Activated CD8-positive, alpha-beta T cell treated with anti-CD3 and anti-CD28 coated beads for 36 hours (primary cell): ENCODE measurements around the gene PRDM16. TPM values are rescaled to one million over a fixed set of nuclear protein-coding genes. Genes with fewer than 3 reads are reported as not detected.

ENCODE experiments used
- ATAC-seq: fragments of 200-7000 bp; cut with Tn5 transposase; one replicate; pipeline ENCODE4 v1.10.0; 2021; ENCODE audit warnings: mild to moderate bottlenecking, moderate library complexity
- CTCF ChIA-PET: fragments of 350-600 bp; sonication (Branson Sonifier 250); formaldehyde crosslinking; loops from one replicate; lab custom pipeline; 2021; ENCODE audit warnings: antibody characterized with exemption; lab: Charles Lee
- POLR2A ChIA-PET: fragments of 350-600 bp; sonication (Branson Sonifier 250); formaldehyde crosslinking; loops from one replicate; lab custom pipeline; 2021; ENCODE audit warnings: antibody characterized with exemption; lab: Charles Lee
- DNase-seq: peaks from one replicate; pipeline ENCODE4 v3.0.0-alpha.2; 2020
- H3K27ac Mint-ChIP-seq: one replicate; pipeline ENCODE4 v1.8.0; 2021; ENCODE audit warnings: mild to moderate bottlenecking, mixed read lengths
- H3K27me3 Mint-ChIP-seq: one replicate; pipeline ENCODE4 v1.8.0; 2021; ENCODE audit warnings: mixed read lengths
- H3K36me3 Mint-ChIP-seq: one replicate; pipeline ENCODE4 v1.8.0; 2021; ENCODE audit warnings: low read depth, mixed read lengths
- H3K4me1 Mint-ChIP-seq: one replicate; pipeline ENCODE4 v1.8.0; 2021; ENCODE audit warnings: low read depth, mixed read lengths
- H3K4me3 Mint-ChIP-seq: one replicate; pipeline ENCODE4 v1.8.0; 2021; ENCODE audit warnings: mild to moderate bottlenecking, moderate library complexity, mixed read lengths
- H3K9me3 Mint-ChIP-seq: one replicate; pipeline ENCODE4 v1.8.0; 2021; ENCODE audit warnings: mixed read lengths
- CTCF ChIP-seq: fragments of 200-600 bp; IDR thresholded peaks from one replicate; pipeline ENCODE4 v1.8.0; 2022; ENCODE audit warnings: antibody characterized with exemption, mild to moderate bottlenecking
- intact Hi-C: fragments of 100-400 bp; cut with micrococcal nuclease; formaldehyde crosslinking; loops from one replicate; pipeline ENCODE4 v1.10.0; 2022
- total RNA-seq, 2 experiments: library from RNA; stranded (reverse); gene quantifications; one replicate each; pipeline ENCODE4 v1.2.3, GENCODE V29; 2021

The PRDM16 gene
- total RNA-seq, 2 experiments from 2014 or later, result 0.29 to 0.49 TPM

- Mint-ChIP-seq H3K27me3 (no peaks in the 10 kb centered on the region), H3K4me3 (no peak overlapping the region), H3K9me3 (no peaks in the 10 kb centered on the region), H3K4me1 (no peaks in the 10 kb centered on the region), H3K27ac (no peak overlapping the region), H3K36me3 (no peaks in the 10 kb centered on the region)
- ChIA-PET POLR2A (no interaction called here), CTCF (no interaction called here)
- DNase-seq (no peak), ATAC-seq (no peak)
- intact Hi-C loops, result no loop called here
- TF ChIP-seq CTCF, result no peak
Measured at GRCh38 chr1:3215198-3216014, 146.4 kb downstream of the PRDM16 start.

- no peaks in the 10 kb centered on the region for H3K27me3 Mint-ChIP-seq
- no peak overlapping the region for H3K27ac Mint-ChIP-seq
- ChIA-PET POLR2A (no interaction called here), CTCF (no interaction called here)
- no peak for DNase-seq
- H3K4me3 Mint-ChIP-seq, result no peak overlapping the region
- H3K36me3 Mint-ChIP-seq, result no peaks in the 10 kb centered on the region
- no peaks in the 10 kb centered on the region for H3K4me1 Mint-ChIP-seq
- no peak for TF ChIP-seq CTCF
- no peak for ATAC-seq
- no peaks in the 10 kb centered on the region for H3K9me3 Mint-ChIP-seq
- intact Hi-C loops, result no loop called here
Measured at GRCh38 chr1:3216015-3216391, 147.0 kb downstream of the PRDM16 start.

GRCh38 chr1:3217181-3217641 lies 148.2 kb downstream of the PRDM16 start:
- intact Hi-C loops, result no loop called here
- ATAC-seq (no peak), DNase-seq (no peak)
- no peaks in the 10 kb centered on the region for H3K9me3 Mint-ChIP-seq
- no peaks in the 10 kb centered on the region for H3K36me3 Mint-ChIP-seq
- no peak overlapping the region for H3K4me3 Mint-ChIP-seq
- POLR2A ChIA-PET, result interaction anchor here (0.6 kb wide), 1 partner anchor 20 kb away, joined by 3 read pairs; no protein-coding TSS in a partner anchor
- CTCF ChIA-PET, result no interaction called here
- TF ChIP-seq CTCF, result no peak
- no peak overlapping the region for H3K27ac Mint-ChIP-seq
- no peaks in the 10 kb centered on the region for H3K27me3 Mint-ChIP-seq
- no peaks in the 10 kb centered on the region for H3K4me1 Mint-ChIP-seq

- no peaks in the 10 kb centered on the region for H3K36me3 Mint-ChIP-seq
- ChIA-PET POLR2A (no interaction called here), CTCF (no interaction called here)
- no peak overlapping the region for H3K27ac Mint-ChIP-seq
- no peaks in the 10 kb centered on the region for H3K9me3 Mint-ChIP-seq
- no peaks in the 10 kb centered on the region for H3K4me1 Mint-ChIP-seq
- H3K4me3 Mint-ChIP-seq, result no peak overlapping the region
- intact Hi-C loops, result no loop called here
- DNase-seq (no peak), ATAC-seq (no peak)
- H3K27me3 Mint-ChIP-seq, result no peaks in the 10 kb centered on the region
- no peak for TF ChIP-seq CTCF
Measured at GRCh38 chr1:3217979-3218679, 149.1 kb downstream of the PRDM16 start.
